Fibroblast of lung (primary cell): ENCODE measurements around the gene HOXA7.

Source experiments
- CTCF ChIP-seq, 2 donors: IDR thresholded peaks in 1 of 2; conservative IDR thresholded peaks in 1 of 2; 1 replicate in 1 of 2; 2 replicates in 1 of 2; pipeline ENCODE4 v1.5.1; 2011 to 2012; ENCODE audit warnings: low read length in 2 of 2, control low read depth in 1 of 2, inconsistent platforms in 1 of 2, low read depth in 1 of 2, mild to moderate bottlenecking in 1 of 2
- EZH2 ChIP-seq: IDR thresholded peaks from 2 replicates; pipeline ENCODE4 v1.5.1; 2012; ENCODE audit warnings: low read length, control low read depth, mild to moderate bottlenecking; ENCODE audit errors: missing control alignments

- TF ChIP-seq CTCF (conservative IDR thresholded peaks at IDR 0.05 in 1 of 2, IDR thresholded peaks at IDR 0.05 in 1 of 2; ENCODE audit: low read depth in 1 of 2, low read length in 2 of 2) (no peak), EZH2 (no peak)
These were observed 45.1 kb upstream of the HOXA7 start for GRCh38 chr7:27201580-27202017.
